Amygdala (tissue), 56 donors: Measurements from ENCODE around the gene ATN1.

ENCODE experiments used
- DNase-seq, 56 donors: peaks; one replicate each; lab custom pipeline; 2025; lab: John Stamatoyannopoulos, UW

The ATN1 gene

GRCh38 chr12:6941782-6942181 is 14.0 kb downstream of the ATN1 start:
- DNase-seq, result no peak

- DNase-seq, result peak in 1 of 56 donors; percentile 29
Measured at GRCh38 chr12:6942331-6942665, 14.5 kb downstream of the ATN1 start.

- peak in 52 of 56 donors; percentile 45 to 96 (median 78) for DNase-seq
Measured at GRCh38 chr12:6943389-6943721, 15.6 kb downstream of the ATN1 start.

- DNase-seq, result peak in 43 of 56 donors; percentile 32 to 96 (median 66)
Measured at GRCh38 chr12:6943722-6944380, 16.1 kb downstream of the ATN1 start, which contains the start of the genes C12orf57 and RNU7-1. Gene C12orf57, plus strand, starts transcription at chr12:6944022. Its CDS starts 100 bp downstream, at chr12:6944122. Gene RNU7-1, plus strand, starts transcription at chr12:6943816.

GRCh38 chr12:6944381-6945186 is 16.8 kb downstream of the ATN1 start:
- peak in 55 of 56 donors; percentile 40 to 93 (median 82) for DNase-seq

- no peak for DNase-seq
Measured at GRCh38 chr12:6945613-6946012, 17.9 kb downstream of the ATN1 start.

- no peak for DNase-seq
Measured at GRCh38 chr12:6946033-6946919, 18.5 kb downstream of the ATN1 start.

GRCh38 chr12:6946920-6947374 is 19.2 kb downstream of the ATN1 start:
- DNase-seq, result no peak

- no peak for DNase-seq
Measured at GRCh38 chr12:6947615-6948014, 19.9 kb downstream of the ATN1 start.

- no peak for DNase-seq
Measured at GRCh38 chr12:6948873-6949594, 21.3 kb downstream of the ATN1 start.

GRCh38 chr12:6950401-6950801 is 22.6 kb downstream of the ATN1 start:
- DNase-seq, result no peak

GRCh38 chr12:6950811-6951540 is 23.2 kb downstream of the ATN1 start, which contains the start of gene PTPN6:
Gene PTPN6, plus strand, starts transcription at chr12:6951356. Its CDS starts 157 bp downstream, at chr12:6951513.
- peak in 9 of 56 donors; percentile 18 to 59 (median 30) for DNase-seq

GRCh38 chr12:6951551-6952120 is 23.9 kb downstream of the ATN1 start:
- no peak for DNase-seq

GRCh38 chr12:6952121-6952862 is 24.5 kb downstream of the ATN1 start:
- no peak for DNase-seq

- DNase-seq, result no peak
Measured at GRCh38 chr12:6952863-6953441, 25.2 kb downstream of the ATN1 start.

- DNase-seq, result peak in 9 of 56 donors; percentile 14 to 58 (median 42)
Measured at GRCh38 chr12:6953442-6954315, 25.9 kb downstream of the ATN1 start.
